ENCODE measurements around the gene MTARC2.
A peak's percentile ranks its signal among the peaks of the same experiment; 100 is the strongest.
"Not testable (repeated sequence)": the region's sequence is repeated elsewhere in the genome, so short reads cannot be mapped to it uniquely, and the experiment has no call there.

MTARC2 gene

DNA sequence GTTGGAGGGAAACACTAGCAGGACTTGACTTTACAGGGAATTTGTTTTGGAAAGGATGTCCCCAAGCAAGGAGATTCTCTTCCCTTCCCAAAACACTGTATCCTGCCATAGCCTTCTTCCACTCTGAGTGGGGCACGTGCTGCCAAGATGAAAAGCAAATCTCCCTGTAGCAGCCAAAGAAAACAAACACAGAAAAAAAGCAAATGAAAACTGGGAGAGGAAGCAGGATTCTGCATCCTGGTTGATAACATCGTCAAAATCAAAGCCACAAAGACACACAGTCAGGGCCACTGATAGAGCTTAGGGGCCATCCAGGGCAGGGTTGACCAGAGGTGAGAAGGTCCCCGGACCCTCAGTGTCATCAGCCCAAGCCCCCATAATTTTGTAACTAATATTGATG is 16.0 kb upstream of the MTARC2 start:
- Histone ChIP-seq H3K27ac (ENCODE audit: low read depth in 2 of 2, low read length in 2 of 2) (no peak overlapping the region), H3K4me1 (ENCODE audit: control insufficient read depth in 2 of 2, insufficient read depth in 2 of 2, low read length in 2 of 2) (peaks cover 9 to 21% of the 10 kb centered on the region in 2 donors), H3K27me3 (ENCODE audit: control insufficient read depth in 2 of 2, insufficient read depth in 2 of 2, low read length in 2 of 2) (no peaks in the 10 kb centered on the region), H3K36me3 (ENCODE audit: control insufficient read depth in 2 of 2, insufficient read depth in 2 of 2, low read length in 2 of 2) (no peaks in the 10 kb centered on the region), H3K4me3 (ENCODE audit: low read length in 2 of 2) (no peak overlapping the region), H3K9ac (ENCODE audit: low read depth in 1 of 2, low read length in 2 of 2) (no peak overlapping the region), H3K9me3 (ENCODE audit: control insufficient read depth in 2 of 2, low read length in 2 of 2) (no peaks in the 10 kb centered on the region)

DNA sequence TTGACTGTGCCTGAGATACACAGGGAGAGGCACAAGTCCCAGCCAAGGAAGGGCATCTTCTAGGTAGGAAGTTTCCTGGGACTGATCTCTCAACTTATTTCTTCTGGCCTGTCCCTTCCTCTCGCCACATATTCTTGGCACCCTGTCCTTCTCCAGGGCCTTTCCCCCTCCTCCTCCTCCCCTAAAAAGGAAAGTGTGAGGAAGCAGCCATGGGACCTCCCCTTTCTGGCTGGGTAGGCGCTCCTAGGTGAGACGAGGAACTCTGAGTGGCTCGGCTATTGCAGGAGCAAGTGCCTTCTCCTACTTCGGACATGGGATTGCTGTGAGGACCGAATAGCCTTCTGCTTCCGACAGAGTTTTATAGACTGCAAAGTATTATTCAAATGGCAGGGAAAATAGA is 15.5 kb upstream of the MTARC2 start:
- no peaks in the 10 kb centered on the region for H3K36me3 ChIP-seq (ENCODE audit: control insufficient read depth in 2 of 2, insufficient read depth in 2 of 2, low read length in 2 of 2)
- peak overlapping the region; percentile 25 to 39 for H3K27ac ChIP-seq (ENCODE audit: low read depth in 2 of 2, low read length in 2 of 2)
- no peak overlapping the region for H3K9ac ChIP-seq (ENCODE audit: low read depth in 1 of 2, low read length in 2 of 2)
- peaks cover 9 to 21% of the 10 kb centered on the region in 2 donors for H3K4me1 ChIP-seq (ENCODE audit: control insufficient read depth in 2 of 2, insufficient read depth in 2 of 2, low read length in 2 of 2)
- peak overlapping the region in 1 of 2 donors; percentile 49 for H3K4me3 ChIP-seq (ENCODE audit: low read length in 2 of 2)
- no peaks in the 10 kb centered on the region for H3K9me3 ChIP-seq (ENCODE audit: control insufficient read depth in 2 of 2, low read length in 2 of 2)
- no peaks in the 10 kb centered on the region for H3K27me3 ChIP-seq (ENCODE audit: control insufficient read depth in 2 of 2, insufficient read depth in 2 of 2, low read length in 2 of 2)

DNA sequence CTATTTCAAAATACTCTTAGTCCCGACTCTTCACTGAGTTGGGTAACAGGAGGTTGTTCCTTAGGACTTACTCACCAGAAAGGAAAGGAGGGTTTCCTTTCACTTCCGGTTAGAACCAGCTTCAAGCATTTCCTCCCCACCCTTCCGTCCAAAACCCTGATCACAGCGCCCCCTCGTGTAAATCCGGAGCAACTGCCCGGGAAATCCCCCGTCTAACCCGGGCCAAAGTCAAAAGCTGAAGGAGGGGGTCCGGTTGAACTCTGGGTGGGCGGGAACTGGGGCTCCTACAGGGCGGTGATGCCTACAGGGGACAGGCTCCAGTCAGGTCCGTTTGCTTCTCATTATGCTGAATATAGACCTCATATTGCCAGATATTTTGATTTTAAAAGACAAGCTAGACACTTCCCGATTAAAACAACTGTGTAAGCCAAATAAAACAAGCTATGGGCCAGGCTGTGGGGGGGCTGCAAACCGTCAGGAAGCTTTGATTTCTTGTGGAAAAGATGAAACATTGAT is 15.0 kb upstream of the MTARC2 start:
- Histone ChIP-seq H3K4me3 (ENCODE audit: low read length in 2 of 2) (peak overlapping the region; percentile 27 to 56), H3K4me1 (ENCODE audit: control insufficient read depth in 2 of 2, insufficient read depth in 2 of 2, low read length in 2 of 2) (peaks cover 9 to 21% of the 10 kb centered on the region in 2 donors), H3K27ac (ENCODE audit: low read depth in 2 of 2, low read length in 2 of 2) (peak overlapping the region; percentile 25 to 39), H3K9ac (ENCODE audit: low read depth in 1 of 2, low read length in 2 of 2) (peak overlapping the region in 1 of 2 donors; percentile 25), H3K9me3 (ENCODE audit: control insufficient read depth in 2 of 2, low read length in 2 of 2) (no peaks in the 10 kb centered on the region), H3K27me3 (ENCODE audit: control insufficient read depth in 2 of 2, insufficient read depth in 2 of 2, low read length in 2 of 2) (no peaks in the 10 kb centered on the region), H3K36me3 (ENCODE audit: control insufficient read depth in 2 of 2, insufficient read depth in 2 of 2, low read length in 2 of 2) (no peaks in the 10 kb centered on the region)

DNA sequence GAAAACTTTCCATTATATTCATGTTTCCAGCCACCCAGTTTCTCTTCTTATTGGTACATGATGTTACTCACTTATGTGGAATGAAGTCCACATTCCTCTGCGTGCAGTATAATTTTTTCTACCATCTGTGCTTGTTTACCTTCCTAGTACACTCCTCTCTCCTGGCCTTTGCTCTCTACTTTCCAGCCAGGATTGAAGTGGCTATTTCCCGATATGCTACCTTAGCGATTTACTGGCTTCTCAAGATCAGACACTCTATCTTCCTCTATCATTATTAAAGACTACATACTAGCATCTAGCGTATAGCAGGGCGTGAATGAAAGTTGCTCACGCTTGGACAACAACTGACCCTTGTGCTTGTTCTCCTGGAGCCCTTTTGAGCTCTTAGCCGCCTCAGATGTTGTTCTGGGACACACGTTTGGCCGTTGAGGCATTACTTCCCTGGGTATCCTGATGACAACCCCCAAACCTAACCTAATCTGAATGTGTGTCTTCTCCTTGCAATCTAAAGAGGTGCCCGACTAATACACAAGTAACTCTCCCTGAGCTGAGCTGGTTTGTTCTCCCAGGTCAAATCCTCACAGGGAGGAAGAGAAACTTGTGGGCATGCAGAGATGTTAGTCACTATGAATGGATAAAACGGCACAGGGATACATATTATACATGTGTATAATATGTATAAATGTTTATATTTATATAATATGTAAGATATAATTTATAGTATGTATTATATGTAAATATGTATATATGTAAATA is 13.4 kb upstream of the MTARC2 start:
- Histone ChIP-seq H3K4me3 (ENCODE audit: low read length in 2 of 2) (peak overlapping the region; percentile 8 to 49), H3K36me3 (ENCODE audit: control insufficient read depth in 2 of 2, insufficient read depth in 2 of 2, low read length in 2 of 2) (no peaks in the 10 kb centered on the region), H3K9ac (ENCODE audit: low read depth in 1 of 2, low read length in 2 of 2) (peak overlapping the region; percentile 10 to 34), H3K27ac (ENCODE audit: low read depth in 2 of 2, low read length in 2 of 2) (peak overlapping the region; percentile 61 to 65), H3K27me3 (ENCODE audit: control insufficient read depth in 2 of 2, insufficient read depth in 2 of 2, low read length in 2 of 2) (no peaks in the 10 kb centered on the region), H3K4me1 (ENCODE audit: control insufficient read depth in 2 of 2, insufficient read depth in 2 of 2, low read length in 2 of 2) (peaks cover 9 to 21% of the 10 kb centered on the region in 2 donors), H3K9me3 (ENCODE audit: control insufficient read depth in 2 of 2, low read length in 2 of 2) (no peaks in the 10 kb centered on the region)

DNA sequence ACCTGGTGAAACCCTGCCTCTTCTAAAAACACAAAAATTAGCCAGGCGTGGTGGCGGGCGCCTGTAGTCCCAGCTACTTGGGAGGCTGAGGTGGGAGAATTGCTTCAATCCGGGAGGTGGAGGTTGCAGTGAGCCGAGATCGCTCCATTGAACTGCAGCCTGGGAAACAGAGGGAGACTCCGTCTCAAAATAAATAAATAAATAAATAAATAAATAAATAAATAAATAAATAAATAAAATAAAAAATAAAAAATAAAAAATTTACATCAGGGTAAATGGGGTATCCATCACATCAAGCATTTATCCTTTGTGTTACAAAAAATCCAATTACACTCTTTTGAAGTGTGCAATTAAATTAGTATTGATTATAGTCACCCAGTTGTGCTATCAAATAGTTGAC is 11.8 kb upstream of the MTARC2 start:
- H3K9ac ChIP-seq (ENCODE audit: low read depth in 1 of 2, low read length in 2 of 2); H3K4me3 ChIP-seq (ENCODE audit: low read length in 2 of 2); H3K36me3 ChIP-seq (ENCODE audit: control insufficient read depth in 2 of 2, insufficient read depth in 2 of 2, low read length in 2 of 2); H3K27me3 ChIP-seq (ENCODE audit: control insufficient read depth in 2 of 2, insufficient read depth in 2 of 2, low read length in 2 of 2); H3K9me3 ChIP-seq (ENCODE audit: control insufficient read depth in 2 of 2, low read length in 2 of 2); H3K27ac ChIP-seq (ENCODE audit: low read depth in 2 of 2, low read length in 2 of 2): not testable (repeated sequence)
- H3K4me1 ChIP-seq (ENCODE audit: control insufficient read depth in 2 of 2, insufficient read depth in 2 of 2, low read length in 2 of 2), result peaks cover 9 to 21% of the 10 kb centered on the region in 2 donors

DNA sequence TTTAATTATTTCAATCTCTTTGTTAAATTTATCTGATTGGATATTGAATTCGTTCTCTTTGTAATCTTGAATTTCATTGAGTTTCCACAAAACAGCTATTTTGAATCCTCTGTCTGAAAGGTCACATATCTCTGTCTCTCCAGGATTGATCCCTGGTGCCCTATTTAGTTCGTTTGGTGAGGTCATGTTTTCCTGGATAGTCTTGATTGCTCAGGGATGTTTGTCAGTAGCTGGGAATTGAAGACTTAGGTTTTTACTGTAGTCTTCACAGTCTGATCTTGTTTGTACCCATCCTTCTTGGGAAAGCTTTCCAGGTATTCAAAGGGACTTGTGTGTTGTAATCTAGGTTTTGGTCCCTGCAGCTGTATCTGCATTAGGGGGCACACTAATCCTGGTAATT is 6.8 kb upstream of the MTARC2 start:
- Histone ChIP-seq H3K4me3 (ENCODE audit: low read length in 2 of 2) (no peak overlapping the region), H3K4me1 (ENCODE audit: control insufficient read depth in 2 of 2, insufficient read depth in 2 of 2, low read length in 2 of 2) (no peaks in the 10 kb centered on the region), H3K9ac (ENCODE audit: low read depth in 1 of 2, low read length in 2 of 2) (no peak overlapping the region), H3K36me3 (ENCODE audit: control insufficient read depth in 2 of 2, insufficient read depth in 2 of 2, low read length in 2 of 2) (no peaks in the 10 kb centered on the region), H3K27ac (ENCODE audit: low read depth in 2 of 2, low read length in 2 of 2) (no peak overlapping the region), H3K9me3 (ENCODE audit: control insufficient read depth in 2 of 2, low read length in 2 of 2) (no peaks in the 10 kb centered on the region), H3K27me3 (ENCODE audit: control insufficient read depth in 2 of 2, insufficient read depth in 2 of 2, low read length in 2 of 2) (no peaks in the 10 kb centered on the region)

DNA sequence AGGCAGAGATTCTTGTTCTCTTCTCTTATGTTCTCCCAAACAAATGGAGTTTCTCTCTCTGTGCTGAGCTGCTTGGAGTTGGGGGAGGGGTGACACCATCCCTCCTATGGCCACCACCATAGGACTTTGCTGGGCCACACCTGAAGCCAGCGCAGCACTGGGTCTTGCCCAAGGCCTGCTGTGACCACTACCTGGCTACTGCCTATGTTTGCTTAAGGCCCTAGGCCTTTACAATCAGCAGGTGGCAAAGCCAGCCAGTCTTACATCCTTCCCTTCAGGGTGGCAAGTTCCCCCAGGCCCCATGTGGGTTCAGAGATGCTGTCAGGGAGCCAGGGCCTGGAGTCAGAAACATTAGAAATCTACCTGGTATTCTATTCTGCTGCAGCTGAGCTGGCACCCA is 6.3 kb upstream of the MTARC2 start:
- Histone ChIP-seq H3K36me3 (ENCODE audit: control insufficient read depth in 2 of 2, insufficient read depth in 2 of 2, low read length in 2 of 2) (no peaks in the 10 kb centered on the region), H3K4me3 (ENCODE audit: low read length in 2 of 2) (no peak overlapping the region), H3K4me1 (ENCODE audit: control insufficient read depth in 2 of 2, insufficient read depth in 2 of 2, low read length in 2 of 2) (no peaks in the 10 kb centered on the region), H3K27me3 (ENCODE audit: control insufficient read depth in 2 of 2, insufficient read depth in 2 of 2, low read length in 2 of 2) (no peaks in the 10 kb centered on the region), H3K9ac (ENCODE audit: low read depth in 1 of 2, low read length in 2 of 2) (no peak overlapping the region), H3K9me3 (ENCODE audit: control insufficient read depth in 2 of 2, low read length in 2 of 2) (no peaks in the 10 kb centered on the region), H3K27ac (ENCODE audit: low read depth in 2 of 2, low read length in 2 of 2) (no peak overlapping the region)

DNA sequence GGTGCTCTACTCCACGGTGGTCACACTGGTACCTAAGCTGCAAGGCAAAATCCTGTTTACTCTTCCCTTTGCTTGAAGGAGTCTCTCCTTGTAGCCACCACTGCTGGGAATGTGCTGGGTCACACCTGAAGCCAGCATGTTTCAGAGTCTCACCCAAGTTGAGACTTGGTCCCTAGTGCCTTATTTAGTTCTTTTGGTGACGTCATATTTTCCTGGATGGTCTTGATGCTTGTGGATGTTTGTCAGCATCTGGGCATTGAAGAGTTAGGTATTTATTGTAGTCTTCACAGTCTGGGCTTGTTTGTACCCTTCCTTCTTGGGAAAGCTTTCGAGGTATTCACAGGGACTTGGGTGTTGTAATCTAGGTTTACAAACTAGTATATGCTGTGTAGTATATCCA is 5.6 kb upstream of the MTARC2 start:
- Histone ChIP-seq H3K4me1 (ENCODE audit: control insufficient read depth in 2 of 2, insufficient read depth in 2 of 2, low read length in 2 of 2) (peaks cover 2 to 3% of the 10 kb centered on the region in 2 donors), H3K27ac (ENCODE audit: low read depth in 2 of 2, low read length in 2 of 2) (no peak overlapping the region), H3K4me3 (ENCODE audit: low read length in 2 of 2) (no peak overlapping the region), H3K36me3 (ENCODE audit: control insufficient read depth in 2 of 2, insufficient read depth in 2 of 2, low read length in 2 of 2) (no peaks in the 10 kb centered on the region), H3K9ac (ENCODE audit: low read depth in 1 of 2, low read length in 2 of 2) (no peak overlapping the region), H3K27me3 (ENCODE audit: control insufficient read depth in 2 of 2, insufficient read depth in 2 of 2, low read length in 2 of 2) (no peaks in the 10 kb centered on the region), H3K9me3 (ENCODE audit: control insufficient read depth in 2 of 2, low read length in 2 of 2) (no peaks in the 10 kb centered on the region)

DNA sequence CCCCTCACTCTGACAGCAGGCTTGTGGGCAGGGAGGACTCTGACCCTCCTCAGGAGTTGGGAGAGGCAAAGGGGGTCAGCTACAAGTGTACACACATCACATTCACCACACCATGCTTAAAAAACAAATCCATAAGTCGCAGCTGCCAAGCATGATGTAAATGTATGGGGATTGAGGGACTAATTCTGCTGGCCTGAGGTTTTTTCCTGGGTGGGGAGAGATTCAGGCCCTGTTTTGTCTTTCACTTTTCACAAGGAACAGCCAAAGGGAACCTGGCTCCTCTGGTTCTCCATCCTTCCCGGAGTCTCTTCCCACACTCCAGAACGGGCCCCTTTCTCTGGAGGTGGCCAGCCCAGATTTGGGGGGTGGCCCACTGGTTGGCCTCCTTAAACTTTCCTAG is 1.3 kb upstream of the MTARC2 start:
- Histone ChIP-seq H3K27ac (ENCODE audit: low read depth in 2 of 2, low read length in 2 of 2) (no peak overlapping the region), H3K36me3 (ENCODE audit: control insufficient read depth in 2 of 2, insufficient read depth in 2 of 2, low read length in 2 of 2) (no peaks in the 10 kb centered on the region), H3K9me3 (ENCODE audit: control insufficient read depth in 2 of 2, low read length in 2 of 2) (no peaks in the 10 kb centered on the region), H3K9ac (ENCODE audit: low read depth in 1 of 2, low read length in 2 of 2) (no peak overlapping the region), H3K4me3 (ENCODE audit: low read length in 2 of 2) (no peak overlapping the region), H3K4me1 (ENCODE audit: control insufficient read depth in 2 of 2, insufficient read depth in 2 of 2, low read length in 2 of 2) (peaks cover 8 to 27% of the 10 kb centered on the region in 2 donors), H3K27me3 (ENCODE audit: control insufficient read depth in 2 of 2, insufficient read depth in 2 of 2, low read length in 2 of 2) (no peaks in the 10 kb centered on the region)

DNA sequence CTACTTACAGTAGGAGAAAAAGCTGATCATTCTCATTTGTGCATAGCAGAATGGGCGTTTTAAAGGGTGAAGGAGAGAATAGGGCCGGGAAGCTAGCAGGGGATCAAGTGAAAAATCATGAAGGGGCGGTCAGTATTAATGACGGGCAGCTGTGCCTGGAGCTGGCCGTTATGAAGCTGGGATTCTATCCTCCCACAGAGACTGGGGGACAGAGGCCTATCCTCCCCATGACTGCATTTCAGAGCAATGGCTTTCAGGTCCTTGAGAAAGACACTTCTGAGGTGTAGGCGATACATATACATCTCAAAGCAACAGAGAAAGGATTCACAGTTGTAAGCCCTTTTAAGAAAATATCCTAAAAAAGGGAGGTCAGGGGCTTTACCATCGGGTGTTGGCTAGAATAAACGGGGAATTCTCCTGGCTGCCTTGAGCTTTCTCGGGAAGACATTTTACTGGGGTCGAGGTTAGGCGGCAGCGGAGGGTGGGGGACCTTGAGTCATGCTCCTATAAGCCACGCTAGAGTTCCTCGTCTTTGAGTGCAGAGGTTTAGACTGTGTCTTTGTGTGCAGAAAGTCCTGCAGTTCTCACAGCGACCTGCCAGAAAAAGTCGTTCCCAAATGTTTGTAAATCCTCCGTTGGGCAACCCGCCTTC is 559 bp upstream of the MTARC2 start:
- H3K9me3 ChIP-seq (ENCODE audit: control insufficient read depth in 2 of 2, low read length in 2 of 2), result no peaks in the 10 kb centered on the region

More for the DNA sequence above, 559 bp upstream of the MTARC2 start:
- Histone ChIP-seq H3K9ac (ENCODE audit: low read depth in 1 of 2, low read length in 2 of 2) (peak overlapping the region; percentile 81 to 88), H3K27ac (ENCODE audit: low read depth in 2 of 2, low read length in 2 of 2) (peak overlapping the region; percentile 79 to 83), H3K27me3 (ENCODE audit: control insufficient read depth in 2 of 2, insufficient read depth in 2 of 2, low read length in 2 of 2) (no peaks in the 10 kb centered on the region), H3K4me1 (ENCODE audit: control insufficient read depth in 2 of 2, insufficient read depth in 2 of 2, low read length in 2 of 2) (peaks cover 8 to 27% of the 10 kb centered on the region in 2 donors), H3K36me3 (ENCODE audit: control insufficient read depth in 2 of 2, insufficient read depth in 2 of 2, low read length in 2 of 2) (no peaks in the 10 kb centered on the region), H3K4me3 (ENCODE audit: low read length in 2 of 2) (peak overlapping the region; percentile 77 to 89)
